ENCODE measurements around the gene AP3S1.
A peak's percentile ranks its signal among the peaks of the same experiment; 100 is the strongest.
"Not testable (repeated sequence)": the region's sequence is repeated elsewhere in the genome, so short reads cannot be mapped to it uniquely, and the experiment has no call there.

Gene AP3S1

GRCh38 chr5:115877342-115877741 lies 35.6 kb downstream of the AP3S1 start:
- POLR2A ChIA-PET; H3K27ac ChIP-seq (ENCODE audit: extremely low read depth, low read depth, low read length); CTCF ChIA-PET; H3K36me3 ChIP-seq (ENCODE audit: control insufficient read depth in 2 of 2, insufficient read depth in 1 of 2, low read length in 2 of 2); H3K4me3 ChIP-seq (ENCODE audit: low read depth, low read length); H3K9me3 ChIP-seq (ENCODE audit: control insufficient read depth, insufficient read depth, low read depth, low read length): not testable (repeated sequence)
- peaks cover 11% of the 10 kb centered on the region for H3K4me1 ChIP-seq (ENCODE audit: control insufficient read depth, insufficient read depth, low read length)
- peak; percentile 79 for TF ChIP-seq ZNF146 (tag by site-specific recombination; IDR thresholded peaks at IDR 0.05)

DNA sequence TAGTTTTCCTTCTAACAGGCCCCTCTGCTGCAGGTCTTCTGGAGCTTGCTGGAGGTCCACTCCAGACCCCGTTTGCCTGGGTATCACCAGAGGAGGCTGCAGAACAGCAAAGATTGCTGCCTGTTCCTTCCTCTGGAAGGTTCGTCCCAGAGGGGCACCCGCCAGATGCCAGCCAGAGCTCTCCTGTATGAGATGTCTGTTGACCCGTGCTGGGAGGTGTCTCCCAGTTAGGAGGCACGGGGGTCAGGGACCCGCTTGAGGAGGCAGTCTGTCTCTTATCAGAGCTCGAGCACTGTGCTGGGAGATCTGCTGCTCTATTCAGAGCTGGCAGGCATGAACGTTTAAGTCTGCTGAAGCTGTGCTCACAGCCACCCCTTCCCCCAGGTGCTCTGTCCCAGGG lies 40.7 kb downstream of the AP3S1 start:
- H3K36me3 ChIP-seq (ENCODE audit: control insufficient read depth in 2 of 2, insufficient read depth in 1 of 2, low read length in 2 of 2); H3K27ac ChIP-seq (ENCODE audit: extremely low read depth, low read depth, low read length); H3K4me1 ChIP-seq (ENCODE audit: control insufficient read depth, insufficient read depth, low read length); CTCF ChIA-PET; H3K4me3 ChIP-seq (ENCODE audit: low read depth, low read length); POLR2A ChIA-PET; H3K9me3 ChIP-seq (ENCODE audit: control insufficient read depth, insufficient read depth, low read depth, low read length): not testable (repeated sequence)

- ChIA-PET POLR2A (no interaction called here), CTCF (no interaction called here)
- Histone ChIP-seq H3K4me1 (ENCODE audit: control insufficient read depth, insufficient read depth, low read length) (no peaks in the 10 kb centered on the region), H3K4me3 (ENCODE audit: low read depth, low read length) (no peak overlapping the region), H3K9me3 (ENCODE audit: control insufficient read depth, insufficient read depth, low read depth, low read length) (no peaks in the 10 kb centered on the region), H3K36me3 (ENCODE audit: control insufficient read depth in 2 of 2, insufficient read depth in 1 of 2, low read length in 2 of 2) (peaks cover 0 to 4% of the 10 kb centered on the region in 2 experiments; a peak in 1 of 3 replicates), H3K27ac (ENCODE audit: extremely low read depth, low read depth, low read length) (no peak overlapping the region)
- TF ChIP-seq, protein P1, sequence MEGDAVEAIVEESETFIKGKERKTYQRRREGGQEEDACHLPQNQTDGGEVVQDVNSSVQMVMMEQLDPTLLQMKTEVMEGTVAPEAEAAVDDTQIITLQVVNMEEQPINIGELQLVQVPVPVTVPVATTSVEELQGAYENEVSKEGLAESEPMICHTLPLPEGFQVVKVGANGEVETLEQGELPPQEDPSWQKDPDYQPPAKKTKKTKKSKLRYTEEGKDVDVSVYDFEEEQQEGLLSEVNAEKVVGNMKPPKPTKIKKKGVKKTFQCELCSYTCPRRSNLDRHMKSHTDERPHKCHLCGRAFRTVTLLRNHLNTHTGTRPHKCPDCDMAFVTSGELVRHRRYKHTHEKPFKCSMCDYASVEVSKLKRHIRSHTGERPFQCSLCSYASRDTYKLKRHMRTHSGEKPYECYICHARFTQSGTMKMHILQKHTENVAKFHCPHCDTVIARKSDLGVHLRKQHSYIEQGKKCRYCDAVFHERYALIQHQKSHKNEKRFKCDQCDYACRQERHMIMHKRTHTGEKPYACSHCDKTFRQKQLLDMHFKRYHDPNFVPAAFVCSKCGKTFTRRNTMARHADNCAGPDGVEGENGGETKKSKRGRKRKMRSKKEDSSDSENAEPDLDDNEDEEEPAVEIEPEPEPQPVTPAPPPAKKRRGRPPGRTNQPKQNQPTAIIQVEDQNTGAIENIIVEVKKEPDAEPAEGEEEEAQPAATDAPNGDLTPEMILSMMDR (tag by site-specific recombination; IDR thresholded peaks at IDR 0.05) = no peak
- TF ChIP-seq ZNF555 (tag by site-specific recombination; conservative IDR thresholded peaks at IDR 0.05) (no peak), KLF16 (tag by site-specific recombination; IDR thresholded peaks at IDR 0.05) (no peak), ZNF10 (tag by site-specific recombination; IDR thresholded peaks at IDR 0.05) (no peak), ZNF362 (tag by site-specific recombination; IDR thresholded peaks at IDR 0.05) (no peak), ZEB2 (tag by site-specific recombination; IDR thresholded peaks at IDR 0.05) (no peak)
- TF ChIP-seq, protein P2, sequence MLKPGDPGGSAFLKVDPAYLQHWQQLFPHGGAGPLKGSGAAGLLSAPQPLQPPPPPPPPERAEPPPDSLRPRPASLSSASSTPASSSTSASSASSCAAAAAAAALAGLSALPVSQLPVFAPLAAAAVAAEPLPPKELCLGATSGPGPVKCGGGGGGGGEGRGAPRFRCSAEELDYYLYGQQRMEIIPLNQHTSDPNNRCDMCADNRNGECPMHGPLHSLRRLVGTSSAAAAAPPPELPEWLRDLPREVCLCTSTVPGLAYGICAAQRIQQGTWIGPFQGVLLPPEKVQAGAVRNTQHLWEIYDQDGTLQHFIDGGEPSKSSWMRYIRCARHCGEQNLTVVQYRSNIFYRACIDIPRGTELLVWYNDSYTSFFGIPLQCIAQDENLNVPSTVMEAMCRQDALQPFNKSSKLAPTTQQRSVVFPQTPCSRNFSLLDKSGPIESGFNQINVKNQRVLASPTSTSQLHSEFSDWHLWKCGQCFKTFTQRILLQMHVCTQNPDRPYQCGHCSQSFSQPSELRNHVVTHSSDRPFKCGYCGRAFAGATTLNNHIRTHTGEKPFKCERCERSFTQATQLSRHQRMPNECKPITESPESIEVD (tag by site-specific recombination; IDR thresholded peaks at IDR 0.05) = no peak
Measured at GRCh38 chr5:115884704-115885103, 43.0 kb downstream of the AP3S1 start.

- POLR2A ChIA-PET; H3K9me3 ChIP-seq (ENCODE audit: control insufficient read depth, insufficient read depth, low read depth, low read length); H3K4me3 ChIP-seq (ENCODE audit: low read depth, low read length); H3K27ac ChIP-seq (ENCODE audit: extremely low read depth, low read depth, low read length); H3K36me3 ChIP-seq (ENCODE audit: control insufficient read depth in 2 of 2, insufficient read depth in 1 of 2, low read length in 2 of 2); H3K4me1 ChIP-seq (ENCODE audit: control insufficient read depth, insufficient read depth, low read length); CTCF ChIA-PET: not testable (repeated sequence)
Measured at GRCh38 chr5:115885208-115885607, 43.5 kb downstream of the AP3S1 start.

- Histone ChIP-seq H3K4me1 (ENCODE audit: control insufficient read depth, insufficient read depth, low read length) (no peaks in the 10 kb centered on the region), H3K9me3 (ENCODE audit: control insufficient read depth, insufficient read depth, low read depth, low read length) (no peaks in the 10 kb centered on the region), H3K27ac (ENCODE audit: extremely low read depth, low read depth, low read length) (no peak overlapping the region), H3K36me3 (ENCODE audit: control insufficient read depth in 2 of 2, insufficient read depth in 1 of 2, low read length in 2 of 2) (peaks cover 0 to 4% of the 10 kb centered on the region in 2 experiments; a peak in 1 of 3 replicates), H3K4me3 (ENCODE audit: low read depth, low read length) (no peak overlapping the region)
- CTCF ChIA-PET = interaction anchor here (0.7 to 2.6 kb wide), 7 partner anchors 16 to 191 kb away, joined by 3 to 13 read pairs (median 3); no protein-coding TSS in a partner anchor
- TF ChIP-seq ZNF670 (tag by site-specific recombination; IDR thresholded peaks at IDR 0.05; ENCODE audit: low read depth) (no peak), ZNF654 (tag by site-specific recombination; IDR thresholded peaks at IDR 0.05; ENCODE audit: low read depth) (peak; percentile 19; the same call in 1 of the 2 replicates)
- POLR2A ChIA-PET = interaction anchor here (0.7 kb wide), 1 partner anchor 238 kb away, joined by 3 read pairs; no protein-coding TSS in a partner anchor
Measured at GRCh38 chr5:115888027-115888426, 46.3 kb downstream of the AP3S1 start.

Measured in HEK293 (cell line).